Activated naive CD8-positive, alpha-beta T cell treated with anti-CD3 and anti-CD28 coated beads, Interleukin-2, amount 10 ng/mL, durations not matched to agents 7 days and 5 days (primary cell): ENCODE measurements around the gene CNPY2. TPM values are rescaled to one million over a fixed set of nuclear protein-coding genes. Genes with fewer than 3 reads are reported as not detected.

Source experiments
- total RNA-seq, 2 experiments: library from RNA; stranded (reverse); gene quantifications; one replicate each; pipeline ENCODE4 v1.2.3, GENCODE V29; 2021

CNPY2 gene
- total RNA-seq, 2 experiments from 2014 or later, result 85.6 to 89.0 TPM

Other genes starting within 250 kb of the CNPY2 start
- gene ERBB3, start 235.8 kb downstream of the CNPY2 start, total RNA-seq, result 1 to 10 TPM; 7.1 to 8.1 TPM
- 100 to 1,000 TPM; 226 to 227 TPM for gene PA2G4, start 211.4 kb downstream of the CNPY2 start, total RNA-seq
- gene RPL41, start 199.4 kb downstream of the CNPY2 start, total RNA-seq, result 1,000 to 10,000 TPM; 4,462 to 4,551 TPM
- 10 to 100 TPM; 10.6 to 12.0 TPM for gene ZC3H10, start 197.7 kb downstream of the CNPY2 start, total RNA-seq
- gene ESYT1, start 187.7 kb downstream of the CNPY2 start, total RNA-seq, result 100 to 1,000 TPM; 251 TPM
- 10 to 100 TPM; 46.6 to 47.8 TPM for gene MYL6B, start 163.4 kb downstream of the CNPY2 start, total RNA-seq
- gene MYL6, start 157.6 kb downstream of the CNPY2 start, total RNA-seq, result 1,000 to 10,000 TPM; 1,083 to 1,169 TPM
- 100 to 1,000 TPM; 162 to 174 TPM for gene SMARCC2, start 126.5 kb downstream of the CNPY2 start, total RNA-seq
- 10 to 100 TPM; 36.1 to 38.1 TPM for gene RNF41, start 94.1 kb downstream of the CNPY2 start, total RNA-seq
- 10 to 100 TPM; 43.4 to 47.1 TPM for gene NABP2, start 91.6 kb downstream of the CNPY2 start, total RNA-seq
- gene SLC39A5, start 85.9 kb downstream of the CNPY2 start, total RNA-seq, result 1 to 10 TPM in 1 of 2 experiments, not detected in 1; 1.4 TPM
- 10 to 100 TPM; 45.3 to 49.4 TPM for gene ANKRD52, start 57.6 kb downstream of the CNPY2 start, total RNA-seq
- gene COQ10A, start 49.0 kb downstream of the CNPY2 start, total RNA-seq, result 10 to 100 TPM; 23.3 to 26.0 TPM
- 100 to 1,000 TPM; 165 to 176 TPM for gene CS, start 15.7 kb downstream of the CNPY2 start, total RNA-seq
- gene PAN2, start 18.0 kb upstream of the CNPY2 start, total RNA-seq, result 100 to 1,000 TPM; 106 to 115 TPM
- gene IL23A, start 22.9 kb upstream of the CNPY2 start, total RNA-seq, result 10 to 100 TPM; 10.2 to 10.9 TPM
- 100 to 1,000 TPM; 263 to 275 TPM for gene STAT2, start 44.1 kb upstream of the CNPY2 start, total RNA-seq
- not detected for gene APOF, start 46.9 kb upstream of the CNPY2 start, total RNA-seq
- gene TIMELESS, start 133.4 kb upstream of the CNPY2 start, total RNA-seq, result 10 to 100 TPM; 40.1 to 47.1 TPM
- gene MIP, start 138.7 kb upstream of the CNPY2 start, total RNA-seq, result not detected
- gene SPRYD4, start 152.6 kb upstream of the CNPY2 start, total RNA-seq, result 1 to 10 TPM; 3.9 to 4.1 TPM
- 1 to 10 TPM; 4.4 to 5.2 TPM for gene GLS2, start 172.2 kb upstream of the CNPY2 start, total RNA-seq
- 10 to 100 TPM; 10.3 to 14.5 TPM for gene RBMS2, start 205.8 kb upstream of the CNPY2 start, total RNA-seq